ENCODE measurements around the gene OR5B2. TPM values are rescaled to one million over a fixed set of nuclear protein-coding genes. Genes with fewer than 3 reads are reported as not detected.

The OR5B2 gene
- not detected in 2 replicates for total RNA-seq

DNA sequence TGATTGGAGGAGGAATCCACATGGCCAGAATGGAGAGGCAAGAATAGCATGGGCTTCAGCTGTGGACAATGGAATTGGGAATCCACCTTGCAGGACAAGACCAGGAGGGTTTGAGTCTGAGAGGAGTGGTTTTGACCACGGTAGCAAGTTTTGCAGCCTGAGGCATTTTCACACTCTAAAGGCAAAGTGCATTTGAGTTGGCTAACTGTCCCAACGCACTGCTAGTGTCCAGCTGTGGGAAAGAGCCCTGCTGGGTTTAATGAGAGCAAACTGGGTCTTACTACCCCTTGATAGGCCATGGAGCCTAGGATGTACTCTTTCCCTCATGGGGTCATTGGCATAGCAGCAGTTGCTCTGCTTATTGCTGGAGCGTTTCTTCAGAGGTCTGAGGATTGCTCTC, at the start of gene OR5B2:
TSS of gene OR5B2 (minus strand) at position 101 of the 400 bp plus-strand sequence. CDS start 4,860 bp downstream, outside the sequence.

DNA sequence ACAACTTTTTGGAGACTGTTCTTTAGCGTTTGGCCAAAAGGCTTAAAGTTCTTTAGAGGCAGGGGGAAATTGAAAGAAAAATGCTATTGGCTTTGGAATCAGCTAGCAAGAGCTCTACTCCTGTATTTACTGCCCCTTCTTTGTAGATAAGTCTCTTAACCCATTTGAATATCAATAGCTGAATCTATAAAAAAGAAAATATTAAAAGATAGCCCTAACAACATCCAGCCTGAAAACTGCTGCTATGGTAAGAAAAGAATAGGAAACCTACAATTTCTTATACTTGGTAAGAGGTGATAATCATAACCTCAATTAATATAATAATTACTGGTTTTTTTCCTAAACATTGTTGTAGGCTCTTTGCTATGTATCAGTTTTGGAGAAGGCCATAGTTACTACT, 14.2 kb upstream of the OR5B2 start, which contains the start of gene OR5B12:
TSS of gene OR5B12 (minus strand) at position 101 of the 400 bp plus-strand sequence. CDS start 2,085 bp downstream, outside the sequence.

DNA sequence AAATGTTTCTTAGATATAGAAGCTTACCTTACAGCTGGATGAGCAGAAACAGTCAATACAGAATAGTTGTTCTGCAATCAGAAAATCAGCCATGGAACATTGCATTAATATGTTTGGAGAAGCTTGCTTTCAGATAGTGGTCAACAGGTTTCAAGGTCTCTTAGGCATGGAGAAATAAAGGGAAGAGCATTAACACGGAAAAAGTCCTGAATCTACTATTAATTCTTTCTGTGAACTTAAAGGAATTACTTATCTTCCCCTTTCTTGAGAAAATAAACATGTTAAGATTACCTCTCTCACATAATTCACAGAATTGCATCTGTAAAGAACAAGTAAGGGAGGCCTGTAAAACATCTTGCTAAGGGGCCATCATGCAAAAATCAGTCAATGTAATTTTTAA, 21.1 kb downstream of the OR5B2 start, which contains the start of gene OR5B3:
TSS of gene OR5B3 (minus strand) at position 101 of the 400 bp plus-strand sequence. CDS start 3,465 bp downstream, outside the sequence.

Other genes starting within 250 kb of the OR5B2 start
- not detected in 2 replicates for gene OR9Q2, start 239.1 kb downstream of the OR5B2 start, total RNA-seq
- not detected in 2 replicates for gene OR1S2, start 224.0 kb downstream of the OR5B2 start, total RNA-seq
- not detected in 2 replicates for gene OR1S1, start 215.4 kb downstream of the OR5B2 start, total RNA-seq
- gene OR10Q1, start 199.2 kb downstream of the OR5B2 start, total RNA-seq, result not detected in 2 replicates
- gene OR10W1, start 159.9 kb downstream of the OR5B2 start, total RNA-seq, result not detected in 2 replicates
- gene OR5B17, start 69.1 kb downstream of the OR5B2 start, total RNA-seq, result not detected in 2 replicates
- not detected in 2 replicates for gene OR5B3, start 21.2 kb downstream of the OR5B2 start, total RNA-seq
- not detected in 2 replicates for gene OR5B12, start 14.1 kb upstream of the OR5B2 start, total RNA-seq
- not detected in 2 replicates for gene OR5B21, start 80.0 kb upstream of the OR5B2 start, total RNA-seq
- 2.8 and 3.5 TPM in 2 replicates for gene LPXN, start 147.7 kb upstream of the OR5B2 start, total RNA-seq
- 27.1 and 27.9 TPM in 2 replicates for gene ZFP91, start 150.9 kb upstream of the OR5B2 start, total RNA-seq
- 0.12 and 0.17 TPM in 2 replicates for gene CNTF, start 194.5 kb upstream of the OR5B2 start, total RNA-seq

Data from pericardium fibroblast (primary cell).